Skeletal muscle tissue (tissue), 4 donors: ENCODE data around the gene TGM1. TPM values are rescaled to one million over a fixed set of nuclear protein-coding genes. Genes with fewer than 3 reads are reported as not detected.

Source experiments
- H3K27ac ChIP-seq: one replicate; pipeline ENCODE4 v1.7.0; 2013; ENCODE audit warnings: mild to moderate bottlenecking, low read depth, low read length, inconsistent platforms
- H3K27me3 ChIP-seq, 3 donors: one replicate each; pipeline ENCODE4 v1.7.0; 2013; ENCODE audit warnings: low read length in 3 of 3; ENCODE audit not compliant: control insufficient read depth in 3 of 3, insufficient read depth in 3 of 3
- H3K36me3 ChIP-seq, 3 donors: one replicate each; pipeline ENCODE4 v1.7.0; 2013; ENCODE audit warnings: low read length in 3 of 3; ENCODE audit not compliant: control insufficient read depth in 3 of 3, insufficient read depth in 3 of 3
- H3K4me1 ChIP-seq, 3 donors: one replicate each; pipeline ENCODE4 v1.7.0; 2013; ENCODE audit warnings: low read length in 3 of 3, mild to moderate bottlenecking in 3 of 3; ENCODE audit not compliant: control insufficient read depth in 3 of 3, insufficient read depth in 3 of 3
- H3K4me3 ChIP-seq, 3 donors: one replicate each; pipeline ENCODE4 v1.7.0; 2013; ENCODE audit warnings: low read length in 3 of 3
- H3K9ac ChIP-seq, 3 donors: one replicate each; pipeline ENCODE4 v1.7.0; 2013; ENCODE audit warnings: low read length in 3 of 3, mild to moderate bottlenecking in 3 of 3, moderate library complexity in 2 of 3, low read depth in 1 of 3
- H3K9me3 ChIP-seq, 3 donors: one replicate each; pipeline ENCODE4 v1.7.0; 2013; ENCODE audit warnings: low read length in 3 of 3; ENCODE audit not compliant: control insufficient read depth in 3 of 3
- total RNA-seq: library from RNA; depleted of rRNA; stranded (reverse); fragments of >200 nt; gene quantifications from one replicate; pipeline ENCODE4 v1.2.3, GENCODE V29; 2014
- donor health status: Osteomylitis.

Gene TGM1
- total RNA-seq, 1 donor from 2014 or later: 0.52 TPM

DNA sequence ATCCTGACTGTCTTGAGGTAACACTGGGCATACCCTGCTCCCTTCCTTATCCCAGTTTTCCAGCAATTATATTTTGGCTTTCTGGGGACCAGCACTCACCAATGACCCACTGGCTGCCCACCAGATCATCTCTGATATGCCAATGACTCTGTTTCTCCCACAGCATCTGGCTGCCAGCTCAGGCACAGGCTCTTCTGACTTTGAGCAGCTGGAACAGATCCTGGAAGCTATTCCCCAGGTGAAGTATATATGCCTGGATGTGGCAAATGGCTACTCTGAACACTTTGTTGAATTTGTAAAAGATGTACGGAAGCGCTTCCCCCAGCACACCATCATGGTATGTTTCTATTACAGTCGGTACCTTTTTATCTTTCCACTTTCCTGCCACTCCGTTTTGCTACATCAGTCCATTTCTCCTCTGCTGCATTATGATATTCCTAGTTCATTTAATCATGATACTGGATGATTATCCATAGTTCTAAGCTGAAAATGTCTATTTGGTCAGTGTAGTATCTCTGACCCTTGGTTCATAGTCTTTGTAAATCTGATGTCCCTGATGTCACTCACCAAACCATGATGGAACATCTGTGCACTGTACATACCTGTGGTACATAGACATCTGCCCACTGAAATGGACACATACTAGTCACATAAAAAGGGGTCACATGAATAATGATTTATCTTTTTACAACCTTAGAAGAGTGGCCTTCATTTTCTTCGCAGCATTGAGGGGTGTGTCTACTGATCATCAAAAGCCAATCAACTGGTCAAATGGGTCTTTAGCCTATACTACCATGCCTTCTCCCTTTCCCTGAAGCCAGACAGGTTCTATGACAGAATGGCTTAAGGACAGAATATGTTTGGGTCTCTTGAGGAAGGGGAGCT lies 26.9 kb downstream of the TGM1 start:
- no peak overlapping the region for H3K27ac ChIP-seq
- H3K36me3 ChIP-seq: peaks cover 57 to 67% (median 64%) of the 10 kb centered on the region in 3 donors
- no peak overlapping the region for H3K9ac ChIP-seq
- no peaks in the 10 kb centered on the region for H3K9me3 ChIP-seq
- peaks cover 54 to 90% (median 72%) of the 10 kb centered on the region in 3 donors for H3K4me1 ChIP-seq
- H3K27me3 ChIP-seq: no peaks in the 10 kb centered on the region
- no peak overlapping the region for H3K4me3 ChIP-seq

DNA sequence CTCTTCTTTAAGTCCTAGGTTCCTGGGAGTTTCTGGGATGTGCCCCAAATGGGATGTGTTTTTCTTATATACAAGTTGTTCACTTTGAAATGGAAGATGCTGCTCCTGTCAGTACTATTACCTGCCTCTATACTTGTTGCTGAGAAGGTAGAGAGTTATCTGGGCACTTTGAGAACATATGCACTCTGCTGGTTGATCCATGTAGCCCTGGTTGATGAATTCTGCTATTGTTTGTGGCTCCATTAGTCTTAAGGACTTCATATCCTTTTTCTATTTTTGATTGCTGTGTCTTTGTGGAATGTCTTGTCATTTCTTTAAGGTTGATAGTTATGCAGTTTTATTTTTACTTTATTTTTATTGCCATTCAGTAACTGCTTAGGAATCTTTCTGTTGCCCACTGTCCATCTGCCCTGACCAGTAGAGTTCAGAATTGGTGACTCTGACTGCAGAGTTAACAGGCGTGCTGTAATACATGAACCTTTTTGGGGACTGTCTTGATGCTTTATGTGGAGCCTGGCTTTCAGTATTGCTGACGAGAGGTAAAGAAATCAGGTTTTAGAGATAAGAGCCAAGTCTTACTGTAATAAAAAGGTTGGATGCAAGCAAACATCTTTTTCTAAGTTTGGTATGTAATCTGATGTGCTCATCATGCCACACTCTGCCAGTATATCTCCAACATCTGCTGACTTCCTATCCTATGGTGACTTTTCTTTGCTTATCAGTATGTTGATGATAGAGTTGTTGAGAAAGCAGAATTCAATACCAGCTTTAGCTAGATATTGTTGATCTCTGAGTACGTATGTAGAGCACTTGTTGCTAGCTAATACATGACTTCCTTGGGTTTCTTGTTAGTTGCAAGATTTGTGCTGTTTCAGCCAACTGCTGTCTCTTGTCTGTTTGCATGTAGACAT lies 28.6 kb downstream of the TGM1 start:
- Histone ChIP-seq H3K27ac (no peak overlapping the region), H3K9me3 (no peaks in the 10 kb centered on the region), H3K36me3 (peaks cover 42 to 50% (median 47%) of the 10 kb centered on the region in 3 donors), H3K4me1 (peaks cover 44 to 76% (median 60%) of the 10 kb centered on the region in 3 donors), H3K27me3 (no peaks in the 10 kb centered on the region), H3K4me3 (peak overlapping the region in 1 of 3 donors; percentile 100), H3K9ac (peak overlapping the region in 1 of 3 donors; percentile 12)

DNA sequence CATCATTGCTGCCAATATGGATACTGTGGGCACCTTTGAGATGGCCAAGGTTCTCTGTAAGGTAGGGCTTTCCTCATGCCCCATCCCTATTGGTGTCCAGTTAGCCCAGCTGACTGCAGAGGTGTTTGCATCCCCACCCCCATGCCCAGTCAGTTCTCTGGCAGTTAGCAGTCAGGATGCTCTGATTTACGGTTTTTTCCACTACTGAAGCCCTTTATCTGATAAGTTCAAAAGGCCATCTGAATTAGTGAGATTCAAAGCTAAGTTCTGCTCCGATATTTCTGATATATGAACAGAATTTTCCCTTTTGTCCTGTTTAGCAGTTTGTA lies 29.5 kb downstream of the TGM1 start:
- Histone ChIP-seq H3K9ac (peak overlapping the region; percentile 84 to 95 (median 91)), H3K27ac (peak overlapping the region; percentile 92), H3K9me3 (no peaks in the 10 kb centered on the region), H3K27me3 (no peaks in the 10 kb centered on the region), H3K4me1 (peaks cover 44 to 73% (median 56%) of the 10 kb centered on the region in 3 donors), H3K4me3 (peak overlapping the region; percentile 98 to 100 (median 98)), H3K36me3 (peaks cover 34 to 41% (median 39%) of the 10 kb centered on the region in 3 donors)

DNA sequence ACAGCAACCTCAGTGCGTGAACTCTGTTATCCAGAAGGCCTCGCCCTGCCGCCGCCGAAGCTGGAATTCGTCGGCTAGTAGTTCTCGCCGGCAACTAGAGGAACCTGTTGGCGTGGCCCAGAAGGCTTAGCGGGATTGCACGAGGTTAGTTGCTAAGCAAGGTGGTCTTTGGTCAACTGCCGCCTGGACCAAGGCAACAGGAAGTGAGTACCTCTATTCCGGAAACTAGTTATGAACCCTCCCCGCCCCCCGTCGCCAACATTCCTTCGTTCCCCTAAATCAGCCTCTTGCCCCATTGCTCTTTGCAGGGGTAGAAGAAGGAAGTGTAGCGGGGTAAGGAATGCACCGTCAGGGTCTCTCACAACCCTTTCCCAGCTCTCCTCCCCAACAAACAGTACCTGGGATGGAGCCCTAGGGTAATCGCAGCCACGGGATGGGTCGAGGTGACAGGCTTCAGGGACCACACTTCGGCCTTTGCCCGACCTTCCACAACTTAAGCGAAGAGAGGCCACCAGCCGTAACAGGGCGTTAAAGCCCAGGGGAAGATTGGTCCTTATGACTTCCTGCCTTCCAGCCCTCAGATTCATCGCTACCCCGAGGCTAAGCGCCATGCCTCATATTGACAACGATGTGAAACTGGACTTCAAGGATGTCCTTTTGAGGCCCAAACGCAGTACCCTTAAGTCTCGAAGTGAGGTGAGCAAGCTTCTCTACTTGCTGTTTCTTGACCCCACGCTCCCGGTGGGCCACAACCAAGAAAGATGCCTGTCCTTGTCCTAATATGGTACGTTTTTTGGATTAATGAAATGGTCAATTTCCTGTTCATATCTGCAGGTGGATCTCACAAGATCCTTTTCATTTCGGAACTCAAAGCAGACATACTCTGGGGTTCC lies 30.1 kb downstream of the TGM1 start, which contains the start of gene GMPR2:
Gene GMPR2, plus strand, starts transcription at position 285 of the 893 bp plus-strand sequence. Its CDS starts 325 bp downstream, at position 610.
- Histone ChIP-seq H3K9me3 (no peaks in the 10 kb centered on the region), H3K9ac (peak within 1 kb of the TSS; percentile 89 to 95 (median 91)), H3K36me3 (peaks cover 28 to 35% (median 32%) of the 10 kb centered on the region in 3 donors), H3K4me1 (peaks cover 39 to 70% (median 53%) of the 10 kb centered on the region in 3 donors), H3K27ac (peak within 1 kb of the TSS; percentile 92), H3K27me3 (no peaks in the 10 kb centered on the region), H3K4me3 (peak within 1 kb of the TSS; percentile 98 to 100 (median 98))

DNA sequence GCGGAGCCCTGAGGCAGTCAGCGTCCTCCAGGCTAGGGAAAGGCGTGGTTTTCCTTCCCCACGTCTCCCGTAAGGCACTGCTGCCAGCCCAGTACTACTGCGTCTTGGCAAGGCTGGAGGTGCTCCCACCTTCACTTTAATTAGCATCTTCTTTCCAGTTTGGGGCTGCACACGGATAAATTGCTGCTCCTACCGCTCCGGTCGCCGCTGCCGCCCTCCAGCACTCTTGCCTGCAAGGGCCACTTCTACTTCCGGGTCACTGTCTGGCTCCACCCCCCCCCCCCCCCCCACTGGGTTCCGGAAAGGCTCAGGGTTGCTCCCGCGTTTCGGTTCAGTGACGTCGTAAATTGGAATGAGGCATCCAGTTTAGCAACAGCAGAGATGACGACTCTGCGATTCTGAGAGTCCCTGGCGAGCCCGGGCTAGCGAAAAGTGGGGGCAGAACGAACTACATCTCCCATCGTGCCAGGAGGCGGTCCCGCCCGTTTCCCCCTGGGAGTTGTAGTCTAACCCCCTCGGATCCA lies 30.8 kb downstream of the TGM1 start, which contains the start of gene NEDD8:
Gene NEDD8, minus strand, starts transcription at position 247 of the 524 bp plus-strand sequence. Its CDS starts 100 bp downstream, at position 147.
- Histone ChIP-seq H3K9ac (peak within 1 kb of the TSS; percentile 89 to 95 (median 91)), H3K36me3 (peaks cover 23 to 29% (median 25%) of the 10 kb centered on the region in 3 donors), H3K4me3 (peak within 1 kb of the TSS; percentile 98 to 100 (median 98)), H3K27me3 (no peaks in the 10 kb centered on the region), H3K9me3 (no peaks in the 10 kb centered on the region), H3K4me1 (peaks cover 34 to 63% (median 46%) of the 10 kb centered on the region in 3 donors), H3K27ac (peak within 1 kb of the TSS; percentile 92)

DNA sequence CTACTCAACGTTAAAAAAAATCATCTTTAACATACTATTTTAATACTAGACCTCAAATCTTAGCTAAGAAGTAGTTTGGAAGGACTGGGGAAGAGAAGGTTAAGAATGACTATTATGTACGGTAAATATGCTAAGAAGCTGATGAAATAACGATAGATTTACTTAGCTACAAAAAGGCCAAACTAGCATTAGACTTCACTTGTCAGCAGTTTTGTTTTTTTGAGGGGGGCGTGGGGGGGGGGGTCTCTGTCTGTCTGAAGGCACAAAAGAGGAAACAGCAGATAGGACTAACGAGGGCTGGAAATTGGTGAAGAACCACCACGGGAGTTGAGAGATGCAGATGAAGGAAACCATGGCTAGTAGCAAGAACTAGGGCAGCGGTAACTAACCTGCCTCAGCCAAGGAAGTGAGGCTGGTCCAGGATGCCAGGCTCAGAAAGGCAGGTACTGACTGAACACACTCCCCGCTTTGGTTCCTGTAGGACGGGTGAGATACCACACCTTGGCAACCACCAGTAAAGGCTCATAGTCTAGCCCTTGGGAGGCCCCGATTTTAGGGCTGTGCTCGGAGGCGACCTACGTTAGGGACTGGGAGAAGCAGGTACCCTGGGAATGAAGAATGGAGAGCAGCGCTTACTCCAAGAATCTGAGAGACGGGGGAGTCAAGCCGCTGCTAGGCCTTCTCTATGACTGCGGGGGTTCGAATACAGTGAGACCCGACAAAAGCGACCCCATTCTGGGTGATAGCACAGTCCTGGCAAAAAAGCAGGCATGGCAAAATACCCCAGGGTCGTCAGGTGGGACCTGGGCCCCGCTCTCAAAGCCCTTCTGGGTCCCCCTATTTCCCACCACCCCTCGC lies 31.5 kb downstream of the TGM1 start:
- H3K36me3 ChIP-seq: peaks cover 16 to 22% (median 19%) of the 10 kb centered on the region in 3 donors
- H3K9ac ChIP-seq: peak overlapping the region; percentile 88 to 95 (median 89)
- H3K4me1 ChIP-seq: peaks cover 28 to 56% (median 40%) of the 10 kb centered on the region in 3 donors
- no peaks in the 10 kb centered on the region for H3K27me3 ChIP-seq
- H3K9me3 ChIP-seq: no peaks in the 10 kb centered on the region
- H3K27ac ChIP-seq: peak overlapping the region; percentile 92
- peak overlapping the region; percentile 98 to 100 (median 98) for H3K4me3 ChIP-seq

DNA sequence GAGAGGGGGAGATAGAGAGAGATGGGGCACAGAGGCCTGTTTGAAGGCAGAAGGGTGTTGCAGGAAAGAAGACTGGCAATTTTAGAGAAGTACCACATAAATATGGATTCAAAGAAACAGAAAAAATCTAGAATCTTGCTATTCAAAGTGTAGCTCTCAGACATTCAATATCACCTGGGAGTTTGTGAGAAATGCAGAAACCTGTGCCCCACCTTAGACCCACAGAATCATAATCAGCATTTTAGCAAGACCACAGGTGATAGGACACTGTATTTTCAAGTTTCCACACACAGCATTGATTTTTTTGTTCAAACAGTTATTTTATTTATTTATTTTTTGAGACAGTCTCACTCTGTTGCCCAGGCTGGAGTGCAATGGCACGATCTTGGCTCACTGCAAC lies 34.1 kb downstream of the TGM1 start:
- Histone ChIP-seq H3K4me3 (no peak overlapping the region), H3K4me1 (peaks cover 18 to 30% (median 24%) of the 10 kb centered on the region in 3 donors), H3K9ac (no peak overlapping the region), H3K27me3 (no peaks in the 10 kb centered on the region), H3K36me3 (no peaks in the 10 kb centered on the region), H3K27ac (no peak overlapping the region), H3K9me3 (no peaks in the 10 kb centered on the region)

DNA sequence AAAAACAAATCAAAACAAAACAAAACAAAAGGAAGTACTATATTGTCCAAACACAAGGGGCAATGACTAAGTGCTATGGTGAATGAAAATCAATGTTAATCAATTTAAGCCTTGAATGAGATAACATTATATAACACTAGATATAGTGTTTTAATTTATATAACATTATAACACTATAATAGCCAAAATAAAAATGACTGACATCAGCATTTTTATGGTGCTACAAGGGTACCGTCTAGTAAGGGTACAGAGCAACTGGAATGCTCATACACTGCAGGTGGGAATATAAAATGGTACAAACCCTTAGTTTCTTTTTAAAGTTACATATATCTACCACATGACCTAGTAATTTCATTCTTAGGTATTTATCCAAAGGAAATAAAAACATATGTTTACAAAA lies 36.5 kb downstream of the TGM1 start:
- no peaks in the 10 kb centered on the region for H3K9me3 ChIP-seq
- no peak overlapping the region for H3K9ac ChIP-seq
- no peak overlapping the region for H3K27ac ChIP-seq
- H3K36me3 ChIP-seq: no peaks in the 10 kb centered on the region
- H3K4me1 ChIP-seq: peaks cover 7 to 9% (median 7%) of the 10 kb centered on the region in 3 donors
- no peaks in the 10 kb centered on the region for H3K27me3 ChIP-seq
- no peak overlapping the region for H3K4me3 ChIP-seq
